ENCODE measurements around the gene RASSF4.

The RASSF4 gene

DNA sequence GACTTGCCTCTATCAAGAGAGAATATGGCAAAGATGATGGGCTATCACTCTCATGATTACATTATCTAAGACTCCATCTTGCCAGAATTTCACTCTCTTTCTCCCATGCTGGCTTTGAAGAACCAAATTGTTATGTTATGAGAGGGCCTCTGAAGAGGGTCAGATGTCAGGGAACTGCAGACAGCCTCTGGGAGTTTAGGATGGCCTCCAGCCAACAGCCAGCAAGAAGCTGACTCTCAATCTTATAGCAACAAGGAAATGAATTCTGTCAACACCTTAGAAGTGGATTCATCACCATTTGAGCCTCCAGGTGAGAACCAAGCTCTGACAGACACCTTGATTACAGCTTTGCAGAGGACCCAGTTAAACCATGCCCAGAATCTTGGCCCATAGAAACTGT is 74.7 kb downstream of the RASSF4 start:
- no peak for TF ChIP-seq CTCF (IDR thresholded peaks at IDR 0.05; ENCODE audit: low read depth, low read length)
- in situ Hi-C loops (cut with HindIII; ENCODE audit: low sequenced_read_pairs): no loop called here
- DNase-seq (ENCODE audit: low read depth, low spot score): no peak
- no peak overlapping the region for H3K4me3 ChIP-seq (ENCODE audit: low read depth, low read length)

GRCh38 chr10:45035673-45036072 is 76.1 kb downstream of the RASSF4 start:
- in situ Hi-C loops (cut with HindIII; ENCODE audit: low sequenced_read_pairs): no loop called here

GRCh38 chr10:45040921-45041542 is 81.4 kb downstream of the RASSF4 start:
- TF ChIP-seq CTCF (IDR thresholded peaks at IDR 0.05; ENCODE audit: low read depth, low read length): no peak
- H3K4me3 ChIP-seq (ENCODE audit: low read depth, low read length): no peak overlapping the region
- DNase-seq (ENCODE audit: low read depth, low spot score): peak; percentile 19
- in situ Hi-C loops (cut with HindIII; ENCODE audit: low sequenced_read_pairs): no loop called here

More at GRCh38 chr10:45035673-45036072, 76.1 kb downstream of the RASSF4 start:
- TF ChIP-seq CTCF (IDR thresholded peaks at IDR 0.05; ENCODE audit: low read depth, low read length): no peak
- no peak overlapping the region for H3K4me3 ChIP-seq (ENCODE audit: low read depth, low read length)
- DNase-seq (ENCODE audit: low read depth, low spot score): no peak

GRCh38 chr10:45044290-45044689 is 84.7 kb downstream of the RASSF4 start:
- in situ Hi-C loops (cut with HindIII; ENCODE audit: low sequenced_read_pairs): no loop called here
- no peak for DNase-seq (ENCODE audit: low read depth, low spot score)
- TF ChIP-seq CTCF (IDR thresholded peaks at IDR 0.05; ENCODE audit: low read depth, low read length): no peak
- no peak overlapping the region for H3K4me3 ChIP-seq (ENCODE audit: low read depth, low read length)
